ENCODE results near the gene ARHGAP28. TPM values are rescaled to one million over a fixed set of nuclear protein-coding genes. Genes with fewer than 3 reads are reported as not detected.

Gene ARHGAP28
- total and polyA plus RNA-seq, 2 of the 13 experiments (the other 11 are each of a cell fraction or from before 2014, with no cell fraction given) = not detected

- TF ChIP-seq GPBP1L1 (CRISPR knock-in tag; IDR thresholded peaks at IDR 0.05) (no peak), ONECUT2 (CRISPR knock-in tag; IDR thresholded peaks at IDR 0.05) (no peak), DDIT3 (CRISPR knock-in tag; IDR thresholded peaks at IDR 0.05) (no peak)
Measured at GRCh38 chr18:6942742-6943141, 213.2 kb downstream of the ARHGAP28 start (continued).

GRCh38 chr18:6943143-6943542 lies 213.6 kb downstream of the ARHGAP28 start:
- CTCF ChIA-PET (ENCODE audit: low intra/inter-chr PET ratio, low total read pairs) = no interaction called here
- Histone ChIP-seq H3K27ac (ENCODE audit: extremely low read length, insufficient read depth, low read length) (no peak overlapping the region), H3K9ac (ENCODE audit: insufficient read depth, low read depth, low read length) (no peak overlapping the region), H2AFZ (ENCODE audit: low read length) (no peak overlapping the region), H3K4me2 (ENCODE audit: low read depth, low read length) (0 out of 2 replicates have a peak overlapping the region, but pooled peaks have one; percentile 2), H3K4me3 (replicated peaks in 1 of 3; ENCODE audit: insufficient read depth in 1 of 3, low read depth in 2 of 3, low read length in 3 of 3) (no peak overlapping the region), H3K36me3 (replicated peaks in 1 of 2; ENCODE audit: control insufficient read depth in 1 of 2, insufficient read depth in 2 of 2, low read length in 2 of 2) (no peaks in the 10 kb centered on the region), H3K79me2 (ENCODE audit: insufficient read depth, low read length) (no peaks in the 10 kb centered on the region), H3K9me3 (ENCODE audit: low read length) (no peaks in the 10 kb centered on the region), H3K27me3 (ENCODE audit: control insufficient read depth in 1 of 2, insufficient read depth in 2 of 2, low read length in 2 of 2) (no peaks in the 10 kb centered on the region; a peak in 1 of 5 replicates), H3K4me1 (ENCODE audit: insufficient read depth, low read length) (peaks cover 33% of the 10 kb centered on the region), H4K20me1 (ENCODE audit: insufficient read depth, low read length) (no peaks in the 10 kb centered on the region)
- WGBS (ENCODE audit: low lambda C conversion rate) = 37% methylated on average over 6 of the region's 6 CpGs
- TF ChIP-seq SOX5 (CRISPR knock-in tag; IDR thresholded peaks at IDR 0.05; ENCODE audit: borderline replicate concordance) = 0 out of 2 replicates have a peak, but pooled peaks have one; percentile 46
- TF ChIP-seq FOXA3 (CRISPR knock-in tag; IDR thresholded peaks at IDR 0.05) = 0 out of 2 replicates have a peak, but pooled peaks have one; percentile 11
- TF ChIP-seq EP300 (IDR thresholded peaks at IDR 0.05; ENCODE audit: low read depth in 2 of 2, low read length in 2 of 2) = 0 out of 4 replicates have a peak, but pooled peaks of 1 of the 2 experiments have one; percentile 22
- no peak for TF ChIP-seq EP300 (CRISPR knock-in tag; IDR thresholded peaks at IDR 0.05; ENCODE audit: borderline replicate concordance)
- no peak for TF ChIP-seq ADNP (CRISPR knock-in tag; IDR thresholded peaks at IDR 0.05)
- TF ChIP-seq IRF9 (CRISPR knock-in tag; IDR thresholded peaks at IDR 0.05; ENCODE audit: borderline replicate concordance) = no peak
- no peak for TF ChIP-seq SRY (CRISPR knock-in tag; IDR thresholded peaks at IDR 0.05)
- no peak for TF ChIP-seq ZNF83 (CRISPR knock-in tag; IDR thresholded peaks at IDR 0.05; ENCODE audit: borderline replicate concordance)
- no peak for TF ChIP-seq SSRP1 (CRISPR knock-in tag; IDR thresholded peaks at IDR 0.05)
- no peak for TF ChIP-seq PATZ1 (CRISPR knock-in tag; IDR thresholded peaks at IDR 0.05)
- no peak for TF ChIP-seq ZNF432 (CRISPR knock-in tag; IDR thresholded peaks at IDR 0.05; ENCODE audit: borderline replicate concordance)
- TF ChIP-seq SOX13 (IDR thresholded peaks at IDR 0.05) = no peak
- peak in 1 of 2 experiments; percentile 37; a peak in 1 of 4 replicates for TF ChIP-seq SOX13 (CRISPR knock-in tag; conservative IDR thresholded peaks at IDR 0.05 in 1 of 2, IDR thresholded peaks at IDR 0.05 in 1 of 2)
- TF ChIP-seq HDAC2 (CRISPR knock-in tag; IDR thresholded peaks at IDR 0.05) = no peak
- TF ChIP-seq BORCS8-MEF2B (CRISPR knock-in tag; IDR thresholded peaks at IDR 0.05) = no peak
- no peak for TF ChIP-seq MAX (IDR thresholded peaks at IDR 0.05)
- TF ChIP-seq ZNF557 (CRISPR knock-in tag; IDR thresholded peaks at IDR 0.05) = no peak
- BruUV-seq (replicated peaks) = no TSS peak
- DNase-seq (ENCODE audit: low spot score) (no peak), ATAC-seq (no peak; the same call in 2 of the 3 replicates), FAIRE-seq (no peak)
- POLR2A ChIA-PET = no interaction called here
- intact Hi-C loops (cut with micrococcal nuclease; ENCODE audit: unreplicated experiment) (no loop called here), in situ Hi-C loops (cut with HindIII; ENCODE audit: extremely low pct_ligation_motif_present, low pct_unique_long_range_greater_than_20kb) (no loop called here)

All from HepG2 (cell line).